ENCODE results near the gene HIPK2.
"Not testable (repeated sequence)": the region's sequence is repeated elsewhere in the genome, so short reads cannot be mapped to it uniquely, and the experiment has no call there.

Gene HIPK2

GRCh38 chr7:139692723-139693122 is 85.1 kb downstream of the HIPK2 start:
- DNase-seq, result no peak

DNA sequence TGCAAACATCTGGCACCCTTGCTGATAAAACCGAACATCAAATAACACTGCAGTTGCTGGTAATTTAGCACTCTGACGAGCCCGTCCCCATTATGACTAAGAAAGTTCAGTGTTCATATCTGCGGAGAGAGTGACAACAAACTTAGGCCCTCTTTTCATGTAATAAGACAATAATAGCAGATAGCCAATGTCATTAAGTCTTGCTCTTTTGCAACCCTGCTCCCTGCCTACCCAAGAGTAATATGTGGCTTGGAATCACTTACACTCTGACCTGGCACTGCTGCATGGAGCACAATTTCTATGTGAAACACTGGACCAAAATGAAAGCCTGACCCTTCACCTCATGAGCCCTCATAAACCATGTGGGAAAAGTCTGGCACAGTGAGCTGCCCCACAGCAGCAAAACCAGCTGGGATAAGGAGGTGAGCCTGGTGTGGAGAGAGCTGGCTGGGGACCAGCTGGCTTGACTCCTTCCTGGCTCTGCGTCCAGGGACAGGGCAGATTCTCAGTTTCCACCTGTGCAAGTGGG is 86.5 kb downstream of the HIPK2 start:
- DNase-seq, result peak in 1 of 2 experiments; percentile 61

DNA sequence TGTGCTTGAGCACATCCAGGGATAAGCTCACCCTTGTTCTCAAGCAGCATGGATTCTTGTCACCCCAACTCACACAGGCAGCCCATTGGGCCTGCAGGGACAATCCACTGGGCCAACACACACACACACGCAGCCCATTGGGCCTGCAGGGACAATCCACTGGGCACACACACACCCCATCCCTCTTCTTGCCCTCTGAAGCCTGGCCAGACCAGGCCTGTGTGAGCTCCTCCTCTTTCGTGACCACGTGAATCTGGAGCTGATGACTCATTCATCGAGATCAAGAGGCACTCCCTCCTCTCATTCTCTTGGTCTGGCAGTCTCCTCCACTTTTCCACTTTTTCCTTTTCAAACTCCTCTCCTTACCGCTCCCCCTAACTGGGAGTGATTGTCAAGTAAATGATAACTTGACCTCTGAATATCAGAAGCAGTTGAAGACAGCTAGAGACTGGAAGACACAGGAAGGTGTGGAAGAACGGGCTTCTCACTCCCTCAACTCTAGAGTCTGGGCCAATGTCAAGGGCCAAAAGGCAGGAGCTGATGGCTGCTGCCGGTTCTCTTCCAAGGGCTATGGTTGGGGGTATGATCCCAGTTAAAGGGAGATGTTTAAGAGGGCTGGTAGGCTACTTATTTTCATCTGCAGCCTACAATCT is 89.7 kb downstream of the HIPK2 start:
- no peak for DNase-seq

GRCh38 chr7:139687211-139687954 is 90.4 kb downstream of the HIPK2 start:
- no peak for DNase-seq

- no peak for DNase-seq
Measured at GRCh38 chr7:139683137-139683921, 94.5 kb downstream of the HIPK2 start.

DNA sequence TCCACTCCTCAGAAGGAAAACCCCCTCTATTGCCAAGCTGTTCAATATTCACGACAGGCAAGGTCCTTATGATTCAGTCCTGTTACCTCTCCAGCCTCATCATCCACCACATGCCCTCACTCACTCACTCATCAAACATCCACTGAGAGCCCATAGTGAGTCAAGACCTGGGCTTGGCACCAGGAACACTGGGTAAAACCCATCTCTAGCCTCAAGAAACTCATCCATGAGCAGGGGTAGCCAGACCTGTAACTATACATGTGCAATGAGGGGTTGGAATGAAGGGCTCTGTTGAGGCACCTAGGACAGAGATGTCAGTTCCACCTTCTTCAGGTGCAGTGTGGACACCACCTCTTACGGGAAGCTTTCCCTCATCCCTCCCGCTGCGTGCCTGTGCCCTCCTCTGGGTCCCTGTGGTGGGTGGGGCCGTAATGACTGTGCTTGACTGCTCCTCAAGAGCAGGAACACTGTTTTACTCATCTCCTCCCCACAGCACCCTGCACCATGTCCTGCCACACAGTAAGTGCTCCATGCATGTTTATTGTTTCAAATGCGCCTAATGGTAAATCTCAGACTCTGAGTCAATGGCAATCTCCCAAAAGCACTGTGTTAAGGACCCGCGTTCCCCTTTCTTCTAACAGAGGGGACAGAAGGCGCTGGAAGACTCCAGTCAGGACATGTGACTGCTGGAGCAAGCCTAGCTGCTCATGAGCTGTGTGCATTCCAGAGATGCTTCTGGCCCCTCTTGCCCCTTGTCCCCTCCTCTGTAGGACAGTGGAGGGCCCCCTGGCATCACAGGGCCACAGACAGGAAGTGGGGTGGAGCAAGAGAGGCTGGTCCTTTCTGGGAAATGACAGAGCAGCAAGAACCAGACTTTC is 95.4 kb downstream of the HIPK2 start:
- no peak for DNase-seq

DNA sequence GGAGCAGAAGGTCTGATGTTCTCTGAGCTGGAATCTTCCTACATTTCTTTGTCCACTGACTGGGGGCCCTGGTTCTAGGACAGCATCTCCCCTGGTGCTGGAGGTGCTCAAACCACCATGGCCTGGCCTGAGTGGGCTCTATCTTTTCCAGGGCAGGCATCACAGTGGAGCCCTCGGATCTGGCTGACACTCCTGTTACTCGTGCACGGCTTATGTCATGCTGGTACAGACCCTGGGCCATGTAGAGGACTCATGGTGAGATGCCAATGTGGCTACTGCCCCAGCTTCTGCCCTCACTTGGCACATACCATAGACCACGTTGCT is 96.0 kb downstream of the HIPK2 start:
- no peak for DNase-seq

- DNase-seq, result no peak
Measured at GRCh38 chr7:139681463-139681755, 96.4 kb downstream of the HIPK2 start.

DNA sequence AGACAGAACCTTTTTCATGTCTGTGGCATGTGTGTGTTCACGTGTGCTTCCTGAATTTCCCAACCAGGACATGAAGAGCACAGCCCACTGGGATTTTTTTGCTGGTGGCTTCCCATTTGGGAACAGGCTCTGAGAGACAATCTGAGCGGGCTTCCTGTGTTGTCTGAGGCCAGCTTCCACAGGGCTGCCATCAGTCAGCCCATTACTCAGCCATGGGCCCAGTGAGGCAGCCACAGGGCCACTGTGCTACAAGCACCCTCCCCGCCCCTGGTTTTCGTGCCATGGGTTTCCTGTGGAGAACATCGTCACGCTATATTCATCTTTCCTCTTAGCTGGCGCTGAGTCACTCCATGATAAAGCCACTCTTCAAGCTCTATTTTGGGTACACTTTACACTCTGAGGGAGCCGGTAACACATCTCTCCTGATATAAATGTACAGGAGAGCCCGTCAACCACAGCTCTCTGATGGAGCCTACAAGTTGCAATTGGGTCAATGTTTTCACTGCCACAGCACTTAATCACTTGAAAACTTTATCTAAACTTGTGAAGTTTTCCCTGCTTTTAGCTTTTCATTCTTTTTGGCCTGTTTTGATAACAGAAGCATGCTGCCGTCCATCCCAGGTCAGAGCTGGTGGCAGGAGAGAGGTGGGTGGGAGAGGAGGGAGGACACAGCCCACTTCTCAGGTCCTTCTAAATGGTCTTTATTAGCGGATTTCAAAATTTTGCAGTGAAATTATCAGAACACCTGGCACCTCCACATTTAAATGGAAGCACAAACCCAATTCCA is 96.9 kb downstream of the HIPK2 start:
- no peak for DNase-seq

- no peak for DNase-seq
Measured at GRCh38 chr7:139679731-139680594, 97.8 kb downstream of the HIPK2 start.

- DNase-seq, result no peak
Measured at GRCh38 chr7:139676390-139676789, 101.4 kb downstream of the HIPK2 start.

GRCh38 chr7:139675127-139676125 is 102.4 kb downstream of the HIPK2 start:
- peak; percentile 55 to 70 for DNase-seq

DNA sequence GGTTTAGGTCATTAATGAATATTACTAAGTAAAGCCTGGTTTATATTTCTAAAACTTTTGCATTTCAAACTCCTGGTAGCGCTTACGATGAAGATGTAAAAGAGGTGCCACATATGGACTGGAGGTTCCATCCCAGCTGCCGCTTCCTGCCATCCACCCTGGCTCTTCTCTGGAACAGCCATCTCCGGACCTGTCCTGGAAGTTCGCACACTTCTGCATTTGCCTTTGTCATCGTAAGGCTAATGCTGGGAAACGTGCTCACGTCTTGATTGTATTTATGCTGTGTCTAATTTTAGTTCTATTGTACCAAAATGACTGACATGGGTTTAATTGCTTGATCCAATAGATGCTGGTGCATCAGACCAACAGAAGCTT is 103.1 kb downstream of the HIPK2 start:
- DNase-seq, result peak; percentile 34 to 46

DNA sequence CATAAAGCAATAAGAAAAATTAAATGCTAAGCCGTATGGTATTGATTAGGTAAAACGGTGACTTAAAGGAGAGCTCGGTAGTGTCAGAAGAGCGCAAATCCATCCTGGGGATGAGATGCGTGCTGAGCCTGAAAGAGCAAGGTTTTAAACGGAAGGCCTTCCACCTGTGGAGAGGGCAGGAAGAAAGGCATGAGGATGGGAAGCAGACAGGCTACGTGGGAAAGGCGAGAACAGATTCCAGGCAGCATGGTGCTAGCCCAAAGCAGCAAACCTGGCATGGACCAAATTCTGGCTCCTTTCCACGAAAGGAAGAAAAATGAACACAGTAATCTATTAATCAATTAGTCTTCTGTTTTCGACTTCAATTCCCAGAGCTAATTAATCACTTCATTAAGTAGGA is 103.5 kb downstream of the HIPK2 start:
- peak; percentile 34 to 64 for DNase-seq

DNA sequence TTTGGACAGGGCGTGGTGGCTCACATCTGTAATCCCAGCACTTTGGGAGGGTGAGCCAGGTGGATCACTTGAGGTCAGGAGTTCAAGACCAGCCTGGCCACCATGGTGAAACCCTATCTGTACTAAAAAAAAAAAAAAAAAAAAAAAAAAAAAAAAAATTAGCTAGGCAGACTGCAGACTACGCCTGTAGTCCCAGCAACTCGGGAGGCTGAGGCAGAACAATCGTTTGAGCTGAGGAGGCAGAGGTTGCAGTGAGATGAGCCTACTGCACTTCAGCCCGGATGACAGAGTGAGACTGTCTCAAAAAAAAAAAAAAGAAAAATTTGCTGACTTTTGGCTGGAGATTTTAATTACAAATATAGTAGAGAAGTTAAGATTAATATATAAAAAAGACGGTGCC is 104.0 kb downstream of the HIPK2 start:
- DNase-seq, result no peak

- DNase-seq, result no peak
Measured at GRCh38 chr7:139673230-139673629, 104.6 kb downstream of the HIPK2 start.

GRCh38 chr7:139671967-139672366 is 105.8 kb downstream of the HIPK2 start:
- no peak for DNase-seq

- not testable (repeated sequence) for DNase-seq
Measured at GRCh38 chr7:139670662-139671061, 107.1 kb downstream of the HIPK2 start.
